Right lobe of liver (tissue), 4 donors: ENCODE data around the gene SIL1.

Experiments used
- CTCF ChIP-seq, 4 donors: fragments of 200-600 bp in 3 of 4; fragments of 450-650 bp in 1 of 4; IDR thresholded peaks; one replicate each; pipeline versions ENCODE4 v1.5.1 to v1.8.0; 2016 to 2022; ENCODE audit warnings: antibody characterized with exemption in 4 of 4, mild to moderate bottlenecking in 2 of 4
- POLR2A ChIP-seq: fragments of 450-650 bp; IDR thresholded peaks from one replicate; pipeline ENCODE4 v1.6.1; 2017; ENCODE audit warnings: antibody characterized with exemption, mild to moderate bottlenecking
- donor health status: DM: no; HTN: no; CAD: no.
- donor health status: DM: no; HTN: no; CAD: no.
- donor health status: DM: no; HTN: yes; CAD: no.

GRCh38 chr5:138961729-138962128 lies 236.4 kb downstream of the SIL1 start:
- TF ChIP-seq CTCF (IDR thresholded peaks at IDR 0.05) = no peak
- TF ChIP-seq POLR2A = no peak
